ENCODE results near the gene MAG.

The MAG gene

GRCh38 chr19:35291259-35291658 is 702 bp upstream of the MAG start:
- TF ChIP-seq TAF1 (IDR thresholded peaks at IDR 0.05; ENCODE audit: borderline replicate concordance, insufficient read depth, low read length) (no peak), SIN3A (IDR thresholded peaks at IDR 0.05; ENCODE audit: borderline replicate concordance, insufficient read depth, low read length) (no peak), POLR2AphosphoS5 (IDR thresholded peaks at IDR 0.05; ENCODE audit: low read depth, low read length) (no peak)

DNA sequence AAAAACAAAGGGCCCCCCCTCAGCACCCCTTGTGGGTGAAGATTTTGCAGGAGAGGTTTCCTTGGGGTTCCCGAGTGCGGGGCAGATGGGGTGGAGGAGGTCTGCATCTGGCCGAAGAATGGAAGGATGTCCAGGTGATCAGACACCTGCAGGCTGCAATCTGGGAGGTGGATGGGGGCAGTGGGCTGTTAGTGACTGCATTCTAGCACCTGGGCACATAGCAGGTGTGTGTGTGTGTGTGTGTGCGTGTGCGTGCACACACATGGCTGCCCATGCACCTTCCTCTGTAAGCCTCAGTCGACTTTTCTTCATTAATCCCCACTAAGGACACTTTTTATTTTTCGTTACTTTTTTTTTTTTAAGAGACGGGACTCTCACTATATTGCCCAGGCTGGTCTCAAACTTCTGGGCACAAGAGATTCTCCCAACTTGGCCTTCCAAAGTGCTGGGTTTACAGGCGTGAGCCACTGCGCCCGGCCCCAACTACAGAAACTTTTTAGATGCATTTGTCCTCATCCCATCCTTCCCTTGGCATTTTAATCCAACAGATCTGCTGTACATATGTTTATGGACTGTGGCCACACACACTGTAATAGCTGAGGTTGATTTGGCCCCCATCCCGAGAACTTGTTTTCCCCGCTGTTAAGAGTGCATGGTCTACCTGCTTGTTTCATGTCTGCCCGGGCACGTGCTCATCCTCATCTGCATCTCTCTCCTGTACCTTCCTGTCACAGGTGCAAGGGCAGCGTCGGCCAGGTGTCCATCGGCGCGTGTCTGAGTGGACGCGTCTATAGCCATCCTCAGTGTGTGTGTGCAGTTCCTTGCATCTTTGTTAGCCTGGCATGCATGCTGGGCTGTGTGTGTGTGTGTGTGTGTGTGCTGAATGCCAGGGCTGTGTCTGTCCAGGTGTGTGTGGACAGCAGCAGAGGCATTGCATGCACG is 731 bp downstream of the MAG start:
- TF ChIP-seq FOXP2 (optimal IDR thresholded peaks at IDR 0.05; ENCODE audit: borderline replicate concordance, extremely low read depth, extremely low read length, insufficient read depth) (no peak), POLR2AphosphoS5 (IDR thresholded peaks at IDR 0.05; ENCODE audit: low read depth, low read length) (no peak), TAF1 (IDR thresholded peaks at IDR 0.05; ENCODE audit: borderline replicate concordance, insufficient read depth, low read length) (no peak), REST (IDR thresholded peaks at IDR 0.05; ENCODE audit: insufficient read depth in 1 of 2, low read depth in 2 of 2, low read length in 2 of 2) (no peak), SIN3A (IDR thresholded peaks at IDR 0.05; ENCODE audit: borderline replicate concordance, insufficient read depth, low read length) (no peak)

DNA sequence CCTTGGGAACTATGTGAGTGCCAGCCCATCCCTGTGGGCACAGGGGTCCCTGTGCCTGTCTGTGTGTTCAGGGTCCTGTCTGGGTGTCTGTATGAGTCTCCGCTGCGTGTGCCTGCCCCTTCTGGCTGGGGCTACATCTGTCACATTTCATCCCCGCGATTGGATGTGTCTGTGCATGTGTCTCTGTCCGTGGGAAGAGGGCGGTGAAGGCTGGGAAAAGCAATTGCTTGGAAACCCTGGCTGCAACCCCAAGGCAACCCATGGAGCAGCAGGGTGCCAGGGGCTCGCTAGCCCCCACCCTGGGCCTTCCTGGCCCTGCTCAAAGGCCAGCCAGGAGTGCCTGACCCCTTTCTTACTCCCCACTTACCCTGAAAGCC is 1.4 kb downstream of the MAG start:
- no peak for TF ChIP-seq POLR2AphosphoS5 (IDR thresholded peaks at IDR 0.05; ENCODE audit: low read depth, low read length)
- TF ChIP-seq FOXP2 (optimal IDR thresholded peaks at IDR 0.05; ENCODE audit: borderline replicate concordance, extremely low read depth, extremely low read length, insufficient read depth): no peak
- no peak for TF ChIP-seq SIN3A (IDR thresholded peaks at IDR 0.05; ENCODE audit: borderline replicate concordance, insufficient read depth, low read length)
- TF ChIP-seq TAF1 (IDR thresholded peaks at IDR 0.05; ENCODE audit: borderline replicate concordance, insufficient read depth, low read length): no peak
- no peak for TF ChIP-seq REST (IDR thresholded peaks at IDR 0.05; ENCODE audit: insufficient read depth in 1 of 2, low read depth in 2 of 2, low read length in 2 of 2)

GRCh38 chr19:35293808-35294207 is 1.8 kb downstream of the MAG start:
- TF ChIP-seq REST (IDR thresholded peaks at IDR 0.05; ENCODE audit: insufficient read depth in 1 of 2, low read depth in 2 of 2, low read length in 2 of 2) (no peak), POLR2AphosphoS5 (IDR thresholded peaks at IDR 0.05; ENCODE audit: low read depth, low read length) (no peak), FOXP2 (optimal IDR thresholded peaks at IDR 0.05; ENCODE audit: borderline replicate concordance, extremely low read depth, extremely low read length, insufficient read depth) (no peak), SIN3A (IDR thresholded peaks at IDR 0.05; ENCODE audit: borderline replicate concordance, insufficient read depth, low read length) (no peak), TAF1 (IDR thresholded peaks at IDR 0.05; ENCODE audit: borderline replicate concordance, insufficient read depth, low read length) (no peak)

GRCh38 chr19:35294328-35294727 is 2.4 kb downstream of the MAG start:
- TF ChIP-seq POLR2AphosphoS5 (IDR thresholded peaks at IDR 0.05; ENCODE audit: low read depth, low read length) (no peak), TAF1 (IDR thresholded peaks at IDR 0.05; ENCODE audit: borderline replicate concordance, insufficient read depth, low read length) (no peak), REST (IDR thresholded peaks at IDR 0.05; ENCODE audit: insufficient read depth in 1 of 2, low read depth in 2 of 2, low read length in 2 of 2) (no peak), FOXP2 (optimal IDR thresholded peaks at IDR 0.05; ENCODE audit: borderline replicate concordance, extremely low read depth, extremely low read length, insufficient read depth) (no peak), SIN3A (IDR thresholded peaks at IDR 0.05; ENCODE audit: borderline replicate concordance, insufficient read depth, low read length) (no peak)

All from PFSK-1 (cell line).